Loucy (cell line): ENCODE data around the gene CLNK.

Experiments
- CTCF ChIP-seq: fragments of 200-600 bp; sonication (generic); conservative IDR thresholded peaks from 2 replicates; pipeline ENCODE4 v1.5.1; 2014; ENCODE audit warnings: mild to moderate bottlenecking, antibody characterized with exemption, low read length
- EZH2phosphoT487 ChIP-seq: fragments of 200-600 bp; IDR thresholded peaks from 2 replicates; pipeline ENCODE4 v1.6.1; 2018; ENCODE audit warnings: antibody characterized with exemption, mild to moderate bottlenecking, moderate library complexity, borderline replicate concordance

GRCh38 chr4:10728016-10728415 is 43.4 kb upstream of the CLNK start:
- no peak for TF ChIP-seq CTCF
- no peak for TF ChIP-seq EZH2phosphoT487
